Adipose tissue (tissue), 3 donors: ENCODE data around the gene CIAO2B. TPM values are rescaled to one million over a fixed set of nuclear protein-coding genes. Genes with fewer than 3 reads are reported as not detected.

Experiments
- H3K27ac ChIP-seq: one replicate; pipeline ENCODE4 v1.5.1; 2013; ENCODE audit warnings: low read depth, low read length
- WGBS, 3 donors: extraction: QIAGEN DNeasy Blood & Tissue Kit; methylation state at CpG; one replicate each; pipeline ENCODE4 v1.1.7; 2013; 5-methylcytosine and 5-hydroxymethylcytosine counted together
- polyA plus RNA-seq, 3 donors: library from polyadenylated mRNA; stranded (reverse); fragments of 200-250 nt; gene quantifications; one replicate each; pipeline ENCODE4 v1.2.3, GENCODE V29; 2013
- donor health status: healthy with polysubstance abuse.
- donor health status: Bipolar disorder and iron deficiency.
- donor health status: healthy.

The CIAO2B gene
- polyA plus RNA-seq, 3 donors: 82.5 to 160 (median 157) TPM

GRCh38 chr16:66911801-66912200 lies 22.4 kb downstream of the CIAO2B start:
- WGBS, 3 donors: 86 to 93% (median 91%) methylated on average over 8 of the region's 8 CpGs
- H3K27ac ChIP-seq: no peak overlapping the region

- no peak overlapping the region for H3K27ac ChIP-seq
- 77 to 78% (median 78%) methylated on average over 5 of the region's 5 CpGs for WGBS, 3 donors
Observed at GRCh38 chr16:66911112-66911511, 23.1 kb downstream of the CIAO2B start.

GRCh38 chr16:66910175-66910940 lies 23.8 kb downstream of the CIAO2B start:
- H3K27ac ChIP-seq: no peak overlapping the region
- 78 to 79% (median 79%) methylated on average over 14 of the region's 14 CpGs for WGBS, 3 donors

GRCh38 chr16:66908762-66909559 lies 25.2 kb downstream of the CIAO2B start:
- WGBS, 3 donors: 89 to 93% (median 90%) methylated on average over 14 of the region's 14 CpGs
- H3K27ac ChIP-seq: no peak overlapping the region

DNA sequence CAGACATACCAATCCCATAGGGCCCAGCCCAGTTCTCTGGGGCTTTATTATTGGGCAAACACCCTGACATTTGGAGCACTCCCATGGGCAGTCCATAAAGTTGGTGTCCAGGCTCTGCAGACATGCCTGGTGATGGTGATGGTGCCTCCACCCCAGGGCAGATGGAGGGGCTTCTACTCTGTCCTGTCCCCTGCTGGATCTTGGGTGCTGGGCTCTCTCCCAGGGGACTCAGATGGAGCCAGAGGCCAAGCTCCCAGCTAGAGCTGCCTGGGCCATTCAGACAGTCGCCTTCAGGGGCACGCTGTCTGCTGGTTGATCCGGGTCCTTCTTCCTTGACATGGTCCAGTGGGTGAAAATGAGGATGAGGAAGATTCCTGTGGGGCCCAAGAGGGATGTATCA lies 26.1 kb downstream of the CIAO2B start:
- WGBS, 3 donors: 92 to 93% (median 93%) methylated on average over 3 of the region's 3 CpGs
- H3K27ac ChIP-seq: no peak overlapping the region

DNA sequence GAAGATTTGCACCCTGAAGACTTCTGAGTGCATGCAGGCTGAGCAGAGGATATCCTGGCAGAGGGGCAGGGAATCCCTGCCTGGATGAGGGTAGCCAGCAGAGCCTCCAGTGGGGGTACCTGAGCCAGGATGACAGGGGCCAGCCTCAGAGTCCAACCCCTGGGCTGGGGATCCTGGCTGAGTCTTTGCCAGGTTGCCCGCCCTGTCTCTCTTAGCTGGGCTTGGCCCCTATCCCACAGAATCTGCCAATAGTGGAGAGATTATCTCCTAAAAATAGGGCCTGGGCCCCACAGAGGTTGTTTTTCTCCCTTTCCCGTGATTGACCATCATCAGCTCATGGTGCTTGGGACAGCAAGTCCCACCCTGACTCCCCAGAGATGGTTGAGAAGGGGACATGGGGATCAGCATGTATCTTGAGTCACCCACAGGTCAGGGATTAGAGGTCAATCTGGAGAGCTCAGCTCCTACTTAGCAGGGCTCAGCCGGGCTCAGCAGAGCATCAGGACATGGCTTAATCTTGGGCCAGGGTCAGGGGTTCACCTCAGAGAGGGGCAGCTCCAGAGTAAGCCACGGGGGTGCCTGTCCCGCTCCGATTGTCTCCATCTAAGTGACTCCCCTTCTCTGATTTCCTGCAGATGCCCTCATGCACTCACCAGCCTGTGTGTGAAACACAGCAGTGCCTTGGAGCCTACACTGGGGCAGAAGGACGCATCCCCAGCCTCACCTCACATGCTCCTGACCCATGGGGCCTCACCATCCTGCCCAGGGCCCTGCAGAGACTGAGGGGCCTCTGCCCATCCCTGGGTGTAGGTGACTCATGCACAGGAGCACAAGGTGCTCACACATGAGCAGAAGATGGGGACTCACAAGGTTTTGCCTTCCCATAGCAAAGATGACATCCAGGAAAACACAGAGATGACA lies 27.0 kb downstream of the CIAO2B start:
- 68 to 73% (median 70%) methylated on average over 7 of the region's 7 CpGs for WGBS, 3 donors
- no peak overlapping the region for H3K27ac ChIP-seq

- no peak overlapping the region for H3K27ac ChIP-seq
- WGBS, 3 donors: 63 to 82% (median 73%) methylated on average over 11 of the region's 11 CpGs
Observed at GRCh38 chr16:66905633-66906539, 28.3 kb downstream of the CIAO2B start.

DNA sequence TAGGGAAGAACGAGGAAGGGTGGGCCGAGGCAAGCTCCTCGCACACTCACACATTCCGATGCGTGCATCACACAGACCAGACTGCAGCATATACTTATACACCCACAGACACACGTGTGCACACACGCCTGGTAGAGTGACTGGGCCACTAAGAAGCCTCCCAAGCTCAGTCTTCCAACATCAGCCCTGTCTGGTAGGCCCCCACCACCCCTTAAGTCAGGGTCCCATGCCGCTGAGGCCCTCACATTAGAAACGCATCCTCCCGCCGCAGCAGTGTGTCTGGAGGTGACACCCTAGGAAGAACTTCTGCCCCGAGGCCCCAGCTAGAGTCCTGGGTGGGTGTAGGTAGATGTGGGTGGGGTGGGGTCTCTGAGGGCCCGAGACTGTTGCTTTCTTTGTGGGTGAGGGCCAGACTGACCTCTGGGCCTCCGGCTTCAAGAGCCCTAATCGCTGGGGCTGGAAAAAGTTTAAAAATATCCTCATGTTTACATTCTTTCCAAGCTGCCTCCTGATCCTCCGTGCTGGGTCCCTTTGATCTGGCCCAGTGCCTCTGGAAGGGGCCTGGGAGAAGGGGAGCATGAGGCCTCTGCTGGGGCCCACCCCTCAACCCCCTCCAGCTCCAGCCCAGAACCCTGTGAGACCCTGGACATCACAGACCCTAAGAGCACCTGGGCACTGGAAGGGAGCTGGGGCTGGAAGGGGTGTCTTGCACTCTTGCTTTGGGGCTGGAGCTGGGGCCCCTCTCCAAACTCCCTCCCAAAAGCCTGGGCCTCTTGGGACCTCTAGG lies 29.2 kb downstream of the CIAO2B start:
- no peak overlapping the region for H3K27ac ChIP-seq
- 61 to 76% (median 65%) methylated on average over 16 of the region's 16 CpGs for WGBS, 3 donors

- no peak overlapping the region for H3K27ac ChIP-seq
- 91 to 99% (median 94%) methylated on average over 13 of the region's 13 CpGs for WGBS, 3 donors
Observed at GRCh38 chr16:66904428-66904845, 29.8 kb downstream of the CIAO2B start.

DNA sequence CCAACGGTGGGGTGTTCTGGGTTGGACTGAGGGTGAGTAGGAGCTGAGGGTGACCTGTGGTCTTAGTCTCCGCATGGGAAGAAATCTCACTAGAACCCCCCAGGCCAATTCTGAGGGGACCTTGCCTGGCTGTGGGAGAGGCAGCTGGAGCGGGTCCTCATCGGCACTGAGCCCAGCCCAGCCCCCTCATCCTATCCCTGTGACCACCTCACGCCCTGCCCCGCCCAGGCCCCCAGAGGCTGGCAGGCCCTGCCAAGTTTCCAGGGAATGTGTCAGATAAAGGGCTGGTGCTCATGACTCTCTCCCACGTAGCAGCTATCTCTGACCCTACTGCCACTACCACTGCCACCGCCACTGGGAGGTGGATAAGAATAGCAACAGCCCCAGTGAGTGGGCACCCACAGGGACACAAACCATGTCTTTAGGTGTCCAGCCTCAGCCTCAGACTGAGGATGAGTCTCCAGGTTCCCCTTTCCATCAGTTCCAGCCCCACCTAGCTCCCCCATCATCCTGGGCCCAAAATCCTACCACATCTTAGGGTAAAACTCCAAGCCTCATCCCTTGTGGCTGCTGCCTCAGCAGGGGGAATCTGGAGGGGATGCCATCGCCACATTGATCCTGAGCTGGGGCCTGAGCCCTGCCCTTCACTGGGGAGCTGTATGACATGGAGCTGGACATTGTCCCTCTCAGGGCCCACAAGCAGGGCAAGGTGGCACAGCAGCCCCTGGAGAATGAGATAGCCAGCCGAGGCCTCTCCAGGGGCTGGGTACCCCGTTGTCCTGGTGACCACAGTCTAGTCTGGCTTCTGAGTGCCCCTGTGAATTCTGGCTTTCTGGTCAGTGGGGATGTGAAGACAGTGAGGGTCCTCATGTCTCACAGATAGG lies 30.4 kb downstream of the CIAO2B start:
- H3K27ac ChIP-seq: no peak overlapping the region
- 80 to 87% (median 81%) methylated on average over 11 of the region's 11 CpGs for WGBS, 3 donors

DNA sequence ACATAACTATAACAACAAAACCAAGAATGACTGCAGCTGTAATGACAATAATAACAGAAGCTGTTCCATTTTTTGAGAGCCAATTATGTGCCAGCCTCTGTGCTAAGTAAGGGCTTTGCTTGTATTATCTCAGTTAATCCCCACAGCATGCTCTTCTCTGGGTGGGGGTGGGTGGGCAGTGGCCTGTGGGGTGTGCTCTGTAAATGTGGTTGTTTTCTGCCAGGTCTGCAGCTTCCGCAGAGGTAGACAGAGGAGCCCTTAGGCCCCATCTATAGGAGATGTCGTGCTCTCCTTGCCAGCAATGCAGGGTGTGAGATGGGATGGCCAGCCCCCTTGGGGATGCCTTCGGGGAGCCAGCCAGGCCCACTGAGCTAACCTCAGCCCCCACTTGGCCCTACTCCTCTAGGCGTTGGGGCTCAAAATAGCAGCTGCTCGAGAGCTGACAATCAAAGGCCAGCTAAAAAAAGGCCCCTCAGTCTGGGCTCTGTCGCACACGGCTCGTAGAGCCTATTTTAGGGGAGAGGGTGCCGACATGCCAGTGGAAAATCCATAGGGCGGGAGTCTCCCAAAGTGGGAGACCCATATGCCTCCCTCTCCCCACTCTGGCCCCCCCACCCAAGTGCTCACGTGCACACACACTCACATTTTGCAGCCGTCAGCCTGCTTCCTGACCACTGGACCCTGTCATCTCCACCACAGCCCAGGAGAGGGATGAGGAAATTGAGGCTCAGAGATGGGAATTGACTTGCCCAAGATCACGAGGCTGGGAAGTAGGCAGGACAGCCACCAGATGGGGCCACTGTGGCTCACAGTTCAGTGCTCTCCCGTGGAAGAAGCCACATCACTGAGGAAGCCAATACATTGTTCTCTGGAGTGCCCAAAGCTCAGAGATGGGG lies 31.3 kb downstream of the CIAO2B start:
- no peak overlapping the region for H3K27ac ChIP-seq
- WGBS, 3 donors: 66 to 91% (median 74%) methylated on average over 14 of the region's 14 CpGs

- H3K27ac ChIP-seq: no peak overlapping the region
- 81 to 93% (median 90%) methylated on average over 10 of the region's 10 CpGs for WGBS, 3 donors
Observed at GRCh38 chr16:66901626-66902025, 32.6 kb downstream of the CIAO2B start.

GRCh38 chr16:66900721-66901441 lies 33.3 kb downstream of the CIAO2B start:
- 48 to 56% (median 54%) methylated on average over 7 of the region's 7 CpGs for WGBS, 3 donors
- H3K27ac ChIP-seq: no peak overlapping the region

- H3K27ac ChIP-seq: peak overlapping the region; percentile 72
- WGBS, 3 donors: 30 to 41% (median 32%) methylated on average over 9 of the region's 9 CpGs
Observed at GRCh38 chr16:66899945-66900710, 34.1 kb downstream of the CIAO2B start.
